HL-60/S4 treated with retinoic acid at 250 ng/mL for 4 days and 3 days (cell line): ENCODE measurements around the gene PLB1.

Experiments used
- in situ Hi-C: fragments of 300-500 bp; cut with MboI; formaldehyde crosslinking; loops from 2 replicates; pipeline ENCODE4 v1.7.0; 2022; ENCODE audit warnings: low sequenced_read_pairs

The PLB1 gene

GRCh38 chr2:28678175-28678855 is 182.5 kb downstream of the PLB1 start:
- in situ Hi-C loops = no loop called here

- in situ Hi-C loops = no loop called here
Observed at GRCh38 chr2:28678944-28679343, 183.1 kb downstream of the PLB1 start.

GRCh38 chr2:28680657-28681056 is 184.8 kb downstream of the PLB1 start:
- in situ Hi-C loops = no loop called here

- in situ Hi-C loops = no loop called here
Observed at GRCh38 chr2:28681158-28681571, 185.3 kb downstream of the PLB1 start.

- in situ Hi-C loops = no loop called here
Observed at GRCh38 chr2:28681606-28682005, 185.7 kb downstream of the PLB1 start.

- in situ Hi-C loops = no loop called here
Observed at GRCh38 chr2:28683100-28683706, 187.3 kb downstream of the PLB1 start.

GRCh38 chr2:28684142-28684858 is 188.4 kb downstream of the PLB1 start:
- in situ Hi-C loops = no loop called here

- in situ Hi-C loops = no loop called here
Observed at GRCh38 chr2:28687171-28687570, 191.3 kb downstream of the PLB1 start.

GRCh38 chr2:28687640-28688385 is 192.0 kb downstream of the PLB1 start:
- in situ Hi-C loops = no loop called here

- in situ Hi-C loops = no loop called here
Observed at GRCh38 chr2:28688818-28689217, 193.0 kb downstream of the PLB1 start.

- in situ Hi-C loops = no loop called here
Observed at GRCh38 chr2:28689771-28690170, 193.9 kb downstream of the PLB1 start.

- in situ Hi-C loops = no loop called here
Observed at GRCh38 chr2:28692411-28692810, 196.6 kb downstream of the PLB1 start.

- in situ Hi-C loops = no loop called here
Observed at GRCh38 chr2:28693223-28693622, 197.4 kb downstream of the PLB1 start.
